Measurements from ENCODE around the gene CCBE1.

The CCBE1 gene

GRCh38 chr18:59515147-59515546, 182.1 kb downstream of the CCBE1 start:
- peaks cover 43% of the 10 kb centered on the region for H3K27me3 Mint-ChIP-seq
- H3K9me3 Mint-ChIP-seq = no peaks in the 10 kb centered on the region
- no peak overlapping the region for H3K4me3 Mint-ChIP-seq
- H3K27ac Mint-ChIP-seq = no peak overlapping the region
- ATAC-seq (no peak), DNase-seq (no peak)
- no peaks in the 10 kb centered on the region for H3K4me1 Mint-ChIP-seq

DNA sequence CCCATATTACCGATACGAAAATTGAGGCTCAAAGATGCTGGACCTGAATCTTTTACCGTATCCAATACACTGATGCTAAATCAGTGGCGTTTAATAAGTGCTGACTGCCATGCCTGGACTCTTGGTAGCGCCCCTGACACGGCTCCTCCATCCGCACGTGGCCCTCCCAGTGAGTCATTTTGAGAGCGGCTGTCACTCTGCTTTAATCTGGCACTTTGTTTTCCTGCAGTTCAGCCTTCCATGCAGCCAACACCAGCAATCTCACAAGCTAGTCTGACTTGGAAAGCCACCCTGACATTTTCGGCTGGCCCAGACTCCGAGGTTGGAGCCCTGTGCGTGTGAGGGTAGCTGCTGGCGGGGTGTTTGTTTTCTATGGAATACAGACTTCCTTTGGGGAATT, 183.0 kb downstream of the CCBE1 start:
- no peak overlapping the region for H3K27ac Mint-ChIP-seq
- H3K4me1 Mint-ChIP-seq = no peaks in the 10 kb centered on the region
- no peak for ATAC-seq
- peaks cover 50% of the 10 kb centered on the region for H3K27me3 Mint-ChIP-seq
- no peaks in the 10 kb centered on the region for H3K9me3 Mint-ChIP-seq
- no peak overlapping the region for H3K4me3 Mint-ChIP-seq
- no peak for DNase-seq

- H3K9me3 Mint-ChIP-seq = no peaks in the 10 kb centered on the region
- no peaks in the 10 kb centered on the region for H3K4me1 Mint-ChIP-seq
- H3K4me3 Mint-ChIP-seq = no peak overlapping the region
- no peak for ATAC-seq
- no peak overlapping the region for H3K27ac Mint-ChIP-seq
- DNase-seq = no peak
- peaks cover 50% of the 10 kb centered on the region for H3K27me3 Mint-ChIP-seq
Measured at GRCh38 chr18:59512025-59512755, 185.0 kb downstream of the CCBE1 start.

GRCh38 chr18:59509481-59510442, 187.5 kb downstream of the CCBE1 start:
- no peak for ATAC-seq
- no peak for DNase-seq
- Mint-ChIP-seq H3K27me3 (peaks cover 57% of the 10 kb centered on the region), H3K27ac (no peak overlapping the region), H3K4me1 (no peaks in the 10 kb centered on the region), H3K4me3 (no peak overlapping the region), H3K9me3 (no peaks in the 10 kb centered on the region)

GRCh38 chr18:59505356-59505755, 191.9 kb downstream of the CCBE1 start:
- ATAC-seq (no peak), DNase-seq (no peak)
- Mint-ChIP-seq H3K9me3 (no peaks in the 10 kb centered on the region), H3K27ac (no peak overlapping the region), H3K27me3 (peaks cover 32% of the 10 kb centered on the region), H3K4me1 (no peaks in the 10 kb centered on the region), H3K4me3 (no peak overlapping the region)

- H3K27ac Mint-ChIP-seq = peak overlapping the region in 1 of 2 donors; percentile 15
- H3K4me1 Mint-ChIP-seq = no peaks in the 10 kb centered on the region
- no peak for DNase-seq
- ATAC-seq = no peak
- peaks cover 27% of the 10 kb centered on the region for H3K27me3 Mint-ChIP-seq
- H3K9me3 Mint-ChIP-seq = peaks cover 0 to 8% of the 10 kb centered on the region in 2 donors
- H3K4me3 Mint-ChIP-seq = no peak overlapping the region
Measured at GRCh38 chr18:59502274-59503175, 194.7 kb downstream of the CCBE1 start.

DNA sequence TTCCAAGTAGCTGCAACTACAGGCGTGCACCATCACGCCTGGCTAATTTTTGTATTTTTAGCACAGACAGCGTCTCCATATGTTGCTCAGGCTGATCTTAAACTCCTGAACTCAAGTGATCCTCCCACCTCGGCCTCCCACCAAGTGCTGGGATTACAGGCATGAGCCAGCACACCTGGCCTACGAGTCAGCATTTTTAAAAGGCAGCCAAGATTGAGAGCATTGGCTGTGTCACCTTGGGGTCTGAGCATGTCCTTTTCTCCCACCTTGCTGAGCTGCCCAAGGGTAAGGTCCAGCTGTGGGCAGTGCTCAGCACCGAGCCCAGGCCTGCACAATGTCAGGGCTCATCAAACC, 195.3 kb downstream of the CCBE1 start:
- peaks cover 27% of the 10 kb centered on the region for H3K27me3 Mint-ChIP-seq
- ATAC-seq = no peak
- no peak overlapping the region for H3K4me3 Mint-ChIP-seq
- no peak for DNase-seq
- H3K4me1 Mint-ChIP-seq = no peaks in the 10 kb centered on the region
- no peak overlapping the region for H3K27ac Mint-ChIP-seq
- H3K9me3 Mint-ChIP-seq = peaks cover 0 to 8% of the 10 kb centered on the region in 2 donors

- peaks cover 0 to 8% of the 10 kb centered on the region in 2 donors for H3K9me3 Mint-ChIP-seq
- H3K27ac Mint-ChIP-seq = no peak overlapping the region
- no peak for DNase-seq
- no peak for ATAC-seq
- H3K27me3 Mint-ChIP-seq = peaks cover 23% of the 10 kb centered on the region
- no peaks in the 10 kb centered on the region for H3K4me1 Mint-ChIP-seq
- H3K4me3 Mint-ChIP-seq = no peak overlapping the region
Measured at GRCh38 chr18:59500765-59501164, 196.5 kb downstream of the CCBE1 start.

- Mint-ChIP-seq H3K9me3 (peaks cover 0 to 8% of the 10 kb centered on the region in 2 donors), H3K27ac (no peak overlapping the region), H3K4me3 (no peak overlapping the region), H3K4me1 (no peaks in the 10 kb centered on the region), H3K27me3 (peaks cover 18% of the 10 kb centered on the region)
- no peak for DNase-seq
- no peak for ATAC-seq
Measured at GRCh38 chr18:59498506-59499086, 198.6 kb downstream of the CCBE1 start.

- Mint-ChIP-seq H3K9me3 (no peaks in the 10 kb centered on the region), H3K27me3 (no peaks in the 10 kb centered on the region), H3K4me1 (no peaks in the 10 kb centered on the region), H3K4me3 (no peak overlapping the region), H3K27ac (no peak overlapping the region)
- ATAC-seq (no peak), DNase-seq (no peak)
Measured at GRCh38 chr18:59492756-59493421, 204.3 kb downstream of the CCBE1 start.

DNA sequence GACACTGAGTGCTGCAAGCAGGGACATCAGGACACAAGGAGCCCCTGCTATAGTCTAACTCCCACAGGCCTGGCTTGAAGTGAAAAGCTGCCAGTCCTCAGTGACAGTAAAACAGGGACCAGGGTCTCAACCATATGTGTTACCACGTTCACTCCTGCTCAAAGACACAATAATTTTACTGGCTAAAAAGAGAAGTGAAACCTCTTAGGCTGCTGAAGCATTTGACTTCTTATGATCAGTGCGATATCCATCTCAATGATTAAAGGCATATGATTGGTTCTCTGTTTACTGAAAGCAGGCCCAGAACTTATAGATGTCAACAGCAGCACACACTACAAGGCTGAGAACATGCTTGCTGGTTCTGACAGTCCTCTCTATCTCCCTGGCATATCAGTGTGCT, 208.3 kb downstream of the CCBE1 start:
- ATAC-seq (no peak), DNase-seq (no peak)
- Mint-ChIP-seq H3K27me3 (no peaks in the 10 kb centered on the region), H3K27ac (no peak overlapping the region), H3K9me3 (no peaks in the 10 kb centered on the region), H3K4me3 (no peak overlapping the region), H3K4me1 (no peaks in the 10 kb centered on the region)

- Mint-ChIP-seq H3K9me3 (no peaks in the 10 kb centered on the region), H3K27me3 (peaks cover 8% of the 10 kb centered on the region), H3K27ac (no peak overlapping the region), H3K4me1 (no peaks in the 10 kb centered on the region), H3K4me3 (no peak overlapping the region)
- no peak for ATAC-seq
- no peak for DNase-seq
Measured at GRCh38 chr18:59485382-59485781, 211.8 kb downstream of the CCBE1 start.

DNA sequence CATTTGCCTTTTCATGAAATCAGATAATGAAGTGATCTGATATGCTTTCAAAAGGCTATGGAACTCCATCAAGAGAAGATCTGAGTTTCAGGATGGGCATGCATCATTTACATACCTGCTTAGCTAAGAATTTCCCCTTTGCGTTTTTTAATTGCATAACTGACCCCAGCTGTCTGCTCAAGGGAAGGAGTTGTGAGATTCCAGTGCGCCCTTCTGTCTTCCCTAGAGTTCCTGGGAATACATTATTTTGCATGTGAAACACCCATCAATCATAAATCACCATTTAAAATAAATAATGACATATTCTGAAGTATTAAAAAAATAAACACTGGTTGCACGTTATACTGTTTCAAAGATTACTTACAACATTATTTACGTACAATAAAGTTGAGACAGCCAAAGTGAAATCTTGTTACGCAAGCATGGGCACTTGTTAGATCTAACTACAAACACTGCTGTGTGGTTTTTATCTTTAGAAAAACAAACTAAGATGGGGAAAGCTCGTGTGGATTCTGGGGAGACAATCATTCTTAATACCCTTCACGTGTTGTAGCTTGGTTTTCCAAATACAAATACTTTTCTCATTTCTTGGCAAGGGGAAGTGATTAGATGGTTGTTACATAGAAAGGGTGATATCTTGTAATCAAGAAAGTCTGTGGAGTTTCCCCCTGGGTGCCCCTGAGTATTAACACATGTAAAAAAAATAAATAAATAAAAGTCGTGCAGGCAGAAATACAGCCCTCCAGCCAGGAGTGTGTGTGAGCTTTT, 212.5 kb downstream of the CCBE1 start:
- Mint-ChIP-seq H3K27ac (no peak overlapping the region), H3K27me3 (peaks cover 8% of the 10 kb centered on the region), H3K4me3 (no peak overlapping the region), H3K9me3 (no peaks in the 10 kb centered on the region), H3K4me1 (no peaks in the 10 kb centered on the region)
- no peak for ATAC-seq
- no peak for DNase-seq

DNA sequence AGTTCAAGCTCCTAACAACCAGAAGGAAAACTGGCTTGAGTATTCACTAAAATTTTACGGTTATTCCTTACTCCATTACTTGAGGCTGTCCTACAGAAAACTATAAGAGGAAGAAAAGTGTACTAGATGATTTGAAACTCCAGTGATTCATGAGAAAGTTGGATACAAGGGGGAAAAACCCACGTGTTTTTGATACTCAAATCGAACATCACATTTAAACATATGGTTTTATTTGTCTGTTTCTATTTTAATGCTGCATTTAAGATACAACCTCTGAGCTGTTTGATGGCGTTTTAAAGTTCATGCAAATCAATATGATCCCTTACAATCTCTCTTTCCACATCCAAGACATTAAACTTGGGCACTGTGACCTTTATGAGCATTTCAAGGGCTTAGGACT, 213.1 kb downstream of the CCBE1 start:
- Mint-ChIP-seq H3K4me3 (no peak overlapping the region), H3K9me3 (no peaks in the 10 kb centered on the region), H3K4me1 (no peaks in the 10 kb centered on the region), H3K27me3 (peaks cover 8% of the 10 kb centered on the region), H3K27ac (no peak overlapping the region)
- DNase-seq (no peak), ATAC-seq (no peak)

Measured in stimulated activated naive CD8-positive, alpha-beta T cell treated with anti-CD3 and anti-CD28 coated beads, Interleukin-15, amount 100 ng/mL, for 72 hours (primary cell).